MCF 10A (cell line): ENCODE results near the gene FEV. TPM values are rescaled to one million over a fixed set of nuclear protein-coding genes. Genes with fewer than 3 reads are reported as not detected.

Source experiments
- BruUV-seq: library from RNA; stranded (reverse); fragments of 400-500 nt; replicated peaks from 2 replicates; lab custom pipeline; 2021; lab: Mats Ljungman, UMichigan
- CTCF ChIA-PET: fragments of 300-600 bp; sonication (Branson Sonifier 250); formaldehyde crosslinking; extraction: SDS; loops from one replicate; lab custom pipeline; 2021; ENCODE audit warnings: antibody characterized with exemption, inconsistent platforms; lab: Yijun Ruan, JAX
- POLR2A ChIA-PET: fragments of 300-600, 350-650 bp; sonication (Branson Sonifier 250); formaldehyde crosslinking; extraction: SDS; loops from one replicate; lab custom pipeline; 2020; ENCODE audit warnings: antibody characterized with exemption, inconsistent platforms; lab: Yijun Ruan, JAX
- DNase-seq: peaks from one replicate; pipeline ENCODE4 v3.0.0-alpha.2; 2018; ENCODE audit not compliant: unreplicated experiment
- H3K27ac Mint-ChIP-seq: one replicate; pipeline ENCODE4 v1.8.0; 2022; ENCODE audit warnings: mild to moderate bottlenecking, low read depth, mixed read lengths; ENCODE audit not compliant: unreplicated experiment
- H3K27me3 Mint-ChIP-seq: one replicate; pipeline ENCODE4 v1.8.0; 2022; ENCODE audit warnings: mixed read lengths; ENCODE audit not compliant: insufficient read depth, unreplicated experiment
- H3K36me3 Mint-ChIP-seq: one replicate; pipeline ENCODE4 v1.8.0; 2022; ENCODE audit warnings: mild to moderate bottlenecking, moderate library complexity, mixed read lengths; ENCODE audit not compliant: insufficient read depth, unreplicated experiment
- H3K4me1 Mint-ChIP-seq: one replicate; pipeline ENCODE4 v1.8.0; 2022; ENCODE audit warnings: mixed read lengths; ENCODE audit not compliant: insufficient read depth, unreplicated experiment
- H3K4me3 Mint-ChIP-seq: one replicate; pipeline ENCODE4 v1.8.0; 2022; ENCODE audit warnings: mild to moderate bottlenecking, moderate library complexity, mixed read lengths; ENCODE audit not compliant: unreplicated experiment
- H3K9me3 Mint-ChIP-seq: one replicate; pipeline ENCODE4 v1.8.0; 2022; ENCODE audit warnings: mixed read lengths; ENCODE audit not compliant: unreplicated experiment
- CTCF ChIP-seq: fragments of 200-600 bp; IDR thresholded peaks from one replicate; pipeline ENCODE4 v1.8.0; 2022; ENCODE audit warnings: antibody characterized with exemption, mild to moderate bottlenecking; ENCODE audit not compliant: unreplicated experiment
- intact Hi-C: fragments of 100-400 bp; cut with micrococcal nuclease; formaldehyde crosslinking; loops from 2 replicates; pipeline ENCODE4 v1.14.1; 2022
- total RNA-seq: library from RNA; stranded (reverse); gene quantifications from 2 replicates; pipeline ENCODE4 v1.2.3, GENCODE V29; 2022

FEV gene
- total RNA-seq, 1 experiment from 2014 or later, result not detected

GRCh38 chr2:218990052-218990451 is 5.1 kb upstream of the FEV start:
- DNase-seq, result no peak
- TF ChIP-seq CTCF, result no peak
- ChIA-PET POLR2A (no interaction called here), CTCF (interaction anchor here (0.6 to 1.8 kb wide), 7 partner anchors 10 to 326 kb away, joined by 3 to 12 read pairs (median 4); no protein-coding TSS in a partner anchor)
- no TSS peak for BruUV-seq
- Mint-ChIP-seq H3K27me3 (peaks cover 61% of the 10 kb centered on the region), H3K4me3 (no peak overlapping the region), H3K9me3 (no peaks in the 10 kb centered on the region), H3K36me3 (peaks cover 7% of the 10 kb centered on the region), H3K27ac (no peak overlapping the region), H3K4me1 (no peaks in the 10 kb centered on the region)
- intact Hi-C loops, result no loop called here

GRCh38 chr2:218988650-218989049 is 3.7 kb upstream of the FEV start:
- H3K27me3 Mint-ChIP-seq, result peaks cover 75% of the 10 kb centered on the region
- intact Hi-C loops, result no loop called here
- no peak overlapping the region for H3K4me3 Mint-ChIP-seq
- H3K27ac Mint-ChIP-seq, result no peak overlapping the region
- ChIA-PET CTCF (interaction anchor here (0.8 to 1.1 kb wide), 3 partner anchors 15 to 122 kb away, joined by 3 to 6 read pairs (median 3); no protein-coding TSS in a partner anchor), POLR2A (interaction anchor here (0.7 kb wide), 1 partner anchor 133 kb away, joined by 3 read pairs; no protein-coding TSS in a partner anchor)
- DNase-seq, result no peak
- no peaks in the 10 kb centered on the region for H3K9me3 Mint-ChIP-seq
- no TSS peak for BruUV-seq
- H3K36me3 Mint-ChIP-seq, result peaks cover 7% of the 10 kb centered on the region
- TF ChIP-seq CTCF, result no peak
- H3K4me1 Mint-ChIP-seq, result no peaks in the 10 kb centered on the region

- no peaks in the 10 kb centered on the region for H3K4me1 Mint-ChIP-seq
- H3K4me3 Mint-ChIP-seq, result no peak overlapping the region
- ChIA-PET POLR2A (interaction anchor here (0.6 to 0.7 kb wide), 2 partner anchors 133 to 492 kb away, joined by 3 read pairs; no protein-coding TSS in a partner anchor), CTCF (interaction anchor here (0.8 to 1.1 kb wide), 2 partner anchors 22 to 123 kb away, joined by 3 to 6 read pairs; no protein-coding TSS in a partner anchor)
- no peaks in the 10 kb centered on the region for H3K9me3 Mint-ChIP-seq
- intact Hi-C loops, result no loop called here
- no peak for DNase-seq
- peaks cover 7% of the 10 kb centered on the region for H3K36me3 Mint-ChIP-seq
- BruUV-seq, result no TSS peak
- H3K27me3 Mint-ChIP-seq, result peaks cover 80% of the 10 kb centered on the region
- no peak for TF ChIP-seq CTCF
- no peak overlapping the region for H3K27ac Mint-ChIP-seq
Observed at GRCh38 chr2:218988164-218988563, 3.2 kb upstream of the FEV start.

GRCh38 chr2:218986148-218986761 is 1.3 kb upstream of the FEV start:
- ChIA-PET CTCF (no interaction called here), POLR2A (no interaction called here)
- BruUV-seq, result no TSS peak
- no peak for TF ChIP-seq CTCF
- Mint-ChIP-seq H3K27ac (no peak overlapping the region), H3K27me3 (peaks cover 88% of the 10 kb centered on the region), H3K4me1 (peaks cover 2% of the 10 kb centered on the region), H3K4me3 (no peak overlapping the region), H3K36me3 (peaks cover 7% of the 10 kb centered on the region), H3K9me3 (no peaks in the 10 kb centered on the region)
- intact Hi-C loops, result no loop called here
- DNase-seq, result no peak
